ENCODE data around the gene CFAP90.

Gene CFAP90

DNA sequence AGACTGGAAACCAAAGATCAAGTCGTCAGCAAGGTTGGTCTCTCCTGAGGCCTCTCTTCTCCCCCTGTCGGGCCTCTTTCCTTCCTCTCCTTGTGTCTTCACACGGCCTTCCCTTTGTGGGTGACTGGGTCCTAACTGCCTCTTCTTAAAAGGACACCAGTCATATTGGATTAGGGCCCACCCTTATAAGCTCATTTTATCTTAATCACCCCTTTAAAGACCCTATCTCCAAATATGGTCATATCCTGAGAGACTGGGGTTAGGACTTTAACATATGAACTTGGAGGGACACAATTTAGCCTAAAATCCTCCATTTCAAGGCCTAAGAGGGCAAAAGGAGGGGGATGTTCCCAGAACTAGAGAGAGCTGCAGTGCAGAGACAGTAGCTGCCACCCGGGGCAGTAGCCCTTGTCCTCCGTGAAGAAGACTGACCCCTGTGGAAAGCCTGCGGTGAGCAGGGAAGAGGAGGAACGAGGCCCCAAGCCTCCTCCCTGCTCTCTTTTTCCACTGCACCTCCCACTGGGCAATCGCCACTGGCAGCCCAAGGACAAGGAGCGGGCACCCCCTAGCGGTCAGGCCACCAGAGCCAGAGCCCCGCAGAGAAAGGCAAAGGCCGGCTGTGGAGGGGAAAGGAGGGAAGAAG is 34.9 kb downstream of the CFAP90 start:
- peak; percentile 77 to 82 for DNase-seq

DNA sequence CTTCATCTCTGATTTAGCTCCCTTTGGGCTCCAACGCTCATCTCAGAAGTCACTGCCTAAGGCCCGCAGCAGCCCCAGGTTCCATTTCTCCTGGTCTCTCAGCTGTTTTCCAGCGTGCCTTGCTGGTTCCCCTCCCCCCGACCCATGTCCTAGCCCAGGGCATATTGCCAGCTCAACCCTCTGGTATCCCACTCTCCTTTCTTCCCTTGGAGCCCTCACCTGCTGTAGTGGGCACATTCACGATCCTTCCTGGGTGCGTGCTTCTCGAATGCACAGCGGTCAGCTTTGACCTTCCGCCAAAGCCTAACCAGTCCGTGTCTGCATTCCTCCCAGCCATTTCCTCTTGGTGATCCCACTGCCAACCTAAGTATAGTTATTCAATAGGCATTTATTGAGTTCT is 36.1 kb downstream of the CFAP90 start:
- DNase-seq: no peak

DNA sequence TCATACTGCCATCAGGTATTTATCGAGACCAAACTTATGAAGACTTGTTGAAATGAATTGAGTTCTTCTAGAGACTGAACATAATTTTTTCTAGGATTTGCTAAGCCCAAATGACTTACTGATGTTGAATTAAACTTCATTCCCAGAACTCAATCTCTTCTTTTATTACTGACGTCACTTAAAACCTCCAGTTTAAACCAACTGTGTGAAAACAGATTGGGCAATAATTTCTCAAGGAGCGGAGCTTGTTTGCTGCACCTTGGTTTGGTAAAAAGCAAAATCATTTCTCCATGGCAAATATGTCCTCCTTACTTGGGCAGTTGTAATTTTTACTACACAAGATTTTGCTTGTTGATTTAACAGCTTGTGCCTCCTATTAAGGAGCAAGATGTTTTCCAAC is 37.4 kb downstream of the CFAP90 start:
- DNase-seq: no peak

DNA sequence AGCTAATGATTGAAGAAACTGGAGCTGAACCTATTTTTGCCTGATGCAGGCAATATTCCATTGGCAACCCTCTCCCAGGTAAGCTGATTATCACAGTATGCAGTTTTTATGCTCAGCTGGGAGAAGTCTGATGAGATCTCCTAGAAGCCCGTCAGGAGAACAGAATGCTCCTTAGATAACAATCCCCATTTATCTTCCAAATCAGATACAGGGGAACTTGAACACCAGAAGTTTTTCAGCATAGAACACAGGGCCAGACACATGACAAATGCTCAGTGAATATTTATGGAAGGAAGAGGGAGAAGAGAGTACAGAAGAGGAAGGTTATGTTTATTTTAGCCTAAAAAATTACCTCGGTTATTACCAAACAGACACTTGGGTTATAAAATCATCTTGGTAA is 37.9 kb downstream of the CFAP90 start:
- DNase-seq: no peak

DNA sequence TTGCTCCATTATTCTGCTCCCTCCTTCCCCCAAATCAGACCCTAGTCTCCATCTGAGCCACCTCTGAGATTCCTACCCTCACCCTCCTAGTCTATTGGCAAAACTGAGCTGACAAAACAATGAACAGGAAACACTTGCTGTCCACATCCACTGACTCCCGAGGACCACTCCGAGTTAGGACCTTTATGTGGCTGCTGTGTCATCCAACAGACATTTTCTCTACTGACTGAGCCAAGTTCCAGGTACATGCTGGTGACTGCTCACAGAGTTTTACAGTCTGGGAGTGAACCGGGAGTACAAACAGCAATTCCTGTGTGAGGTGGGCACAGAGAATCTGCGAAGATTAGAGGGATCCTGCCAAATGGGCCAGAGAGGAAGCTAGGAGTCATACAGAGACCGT is 39.2 kb downstream of the CFAP90 start:
- no peak for DNase-seq

DNA sequence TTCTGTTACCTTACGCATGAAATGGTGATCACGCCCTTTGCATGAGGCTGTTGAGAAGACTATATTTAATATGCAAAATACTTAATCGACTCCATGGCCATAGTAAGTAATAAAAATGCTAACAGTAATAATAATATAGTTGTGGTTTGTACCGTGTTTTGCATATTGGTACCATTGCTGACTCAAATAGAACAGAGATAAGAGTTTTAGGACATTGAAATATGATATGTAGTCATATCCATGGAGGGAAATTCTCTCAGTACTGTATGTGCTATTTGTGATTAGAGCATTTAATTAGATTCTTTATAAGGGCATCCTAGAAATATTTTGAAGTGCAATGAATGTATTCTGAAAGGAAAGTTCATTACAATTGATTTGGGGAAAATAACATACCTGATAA is 41.9 kb downstream of the CFAP90 start:
- DNase-seq: no peak

DNA sequence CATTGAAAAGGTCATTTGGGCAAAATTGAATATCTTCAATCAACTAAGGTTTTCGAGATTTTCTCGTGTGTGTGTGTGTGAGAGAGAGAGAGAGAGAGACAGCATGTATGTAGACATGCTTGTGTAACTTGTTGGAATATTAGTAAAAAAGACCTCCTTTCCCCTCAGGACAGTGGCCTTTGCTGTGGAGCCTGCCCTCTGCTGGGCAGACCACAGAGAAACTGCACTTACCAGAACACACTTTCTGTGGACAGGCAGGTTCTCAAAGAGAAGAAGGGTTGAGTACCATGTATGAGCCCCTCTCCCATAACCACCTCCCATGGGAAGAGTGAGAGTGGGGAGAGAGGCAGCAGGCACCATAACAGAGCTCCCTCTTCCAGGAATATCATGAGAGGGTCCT is 45.6 kb downstream of the CFAP90 start:
- DNase-seq: no peak

DNA sequence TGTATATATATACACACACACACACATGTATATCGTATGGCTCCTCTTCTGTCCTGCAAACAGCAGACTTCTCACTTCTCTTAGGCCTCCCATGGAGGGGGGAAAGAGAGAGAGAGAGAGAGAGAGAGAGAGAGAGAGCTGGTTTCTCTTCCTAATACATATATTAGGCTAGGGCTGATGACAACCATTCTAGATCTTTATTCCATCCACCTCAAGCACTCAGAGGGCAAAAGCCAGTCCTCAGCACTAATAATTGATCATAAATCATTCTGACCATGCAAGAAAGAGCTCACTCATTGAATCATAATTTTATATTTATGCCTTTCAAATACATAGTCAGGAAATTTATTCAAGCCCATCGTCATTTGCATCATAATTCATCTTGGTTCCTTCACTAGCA is 47.0 kb downstream of the CFAP90 start:
- DNase-seq: no peak

DNA sequence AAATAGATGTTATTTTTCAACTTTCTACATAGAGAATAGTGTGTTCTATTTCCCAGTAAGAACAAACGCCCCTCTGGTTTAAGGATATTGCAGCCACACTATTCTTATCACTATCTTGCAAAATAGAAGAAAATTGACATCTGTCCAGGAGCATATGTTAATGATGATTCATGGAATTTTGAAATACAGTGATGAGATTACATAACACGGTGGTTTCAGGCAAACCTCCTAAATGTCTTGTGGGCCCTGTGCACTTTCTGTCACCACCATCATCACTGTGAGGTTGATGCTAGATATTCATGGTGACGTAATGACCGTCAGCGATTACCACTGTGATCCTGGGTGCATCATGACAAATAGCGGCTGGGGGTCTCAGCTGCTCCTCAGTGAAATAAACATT is 48.1 kb downstream of the CFAP90 start:
- DNase-seq: no peak

DNA sequence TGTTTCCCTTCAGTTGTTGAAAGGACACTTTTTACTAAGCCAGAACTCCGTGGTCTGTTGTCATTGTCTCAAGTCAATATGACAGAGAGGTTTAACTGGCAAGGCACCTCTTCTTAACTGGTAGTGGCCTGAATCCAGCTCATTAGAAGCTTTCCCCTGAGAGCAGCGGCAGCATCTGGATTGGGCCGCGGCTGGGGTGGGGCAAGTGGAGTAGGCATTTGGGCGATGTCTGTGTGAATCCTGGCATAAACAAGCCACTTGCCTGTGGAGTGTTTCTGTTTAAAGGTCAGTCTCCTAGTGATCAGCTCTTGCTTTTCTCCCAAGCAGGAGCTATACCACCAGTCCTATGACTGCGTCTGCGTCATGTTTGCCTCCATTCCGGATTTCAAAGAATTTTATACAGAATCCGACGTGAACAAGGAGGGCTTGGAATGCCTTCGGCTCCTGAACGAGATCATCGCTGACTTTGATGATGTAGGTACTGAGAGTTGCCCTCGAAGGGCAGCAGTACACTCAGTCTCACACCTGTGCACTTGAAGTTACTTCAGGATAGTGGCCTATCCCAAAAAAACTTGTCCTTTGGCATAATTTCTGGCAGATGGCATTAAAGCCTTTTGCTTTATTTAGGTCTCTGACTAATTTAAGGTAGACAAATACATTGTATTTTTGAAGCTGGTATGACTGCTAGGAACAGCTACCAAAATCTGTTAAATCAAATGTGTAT is 48.9 kb downstream of the CFAP90 start:
- DNase-seq: no peak

DNA sequence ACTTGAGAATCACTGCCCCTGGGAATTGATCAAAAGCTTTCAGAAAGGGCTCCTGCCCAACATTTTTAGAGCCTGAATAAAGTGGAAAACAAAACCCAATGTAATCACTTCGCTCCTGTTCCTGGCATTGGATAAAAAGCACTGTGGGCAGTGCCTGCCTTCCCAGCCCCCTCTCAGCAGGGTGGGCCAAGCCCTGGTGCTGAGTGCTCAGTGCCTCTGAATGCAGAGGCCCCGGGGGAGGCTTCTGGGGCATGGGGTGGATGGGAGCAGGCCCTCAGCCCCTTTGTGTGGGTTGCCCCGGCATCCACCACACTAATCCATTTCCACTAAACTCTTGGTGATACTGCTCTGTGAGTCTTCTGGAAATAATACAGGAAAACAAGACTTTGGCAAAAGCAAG is 55.6 kb downstream of the CFAP90 start:
- DNase-seq: no peak

DNA sequence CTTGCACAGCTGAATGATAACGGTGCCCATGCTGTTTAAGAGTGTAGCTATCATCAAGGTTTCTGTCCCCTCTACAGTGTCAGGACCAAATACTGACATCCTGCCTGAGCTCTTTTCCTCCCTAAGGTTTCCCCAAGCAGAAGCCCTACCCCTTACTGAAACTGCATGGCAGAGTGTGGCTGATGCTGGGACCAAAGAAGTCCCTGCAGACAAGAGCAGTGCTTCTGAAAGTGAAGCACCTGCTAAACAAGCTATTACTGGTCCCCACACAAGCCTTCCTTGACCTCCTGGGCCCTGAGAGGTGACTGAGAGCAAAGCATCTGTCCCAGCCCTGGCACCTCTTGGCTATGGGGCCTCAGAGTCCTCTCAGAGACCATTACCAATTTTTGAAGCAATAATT is 56.1 kb downstream of the CFAP90 start:
- DNase-seq: no peak

DNA sequence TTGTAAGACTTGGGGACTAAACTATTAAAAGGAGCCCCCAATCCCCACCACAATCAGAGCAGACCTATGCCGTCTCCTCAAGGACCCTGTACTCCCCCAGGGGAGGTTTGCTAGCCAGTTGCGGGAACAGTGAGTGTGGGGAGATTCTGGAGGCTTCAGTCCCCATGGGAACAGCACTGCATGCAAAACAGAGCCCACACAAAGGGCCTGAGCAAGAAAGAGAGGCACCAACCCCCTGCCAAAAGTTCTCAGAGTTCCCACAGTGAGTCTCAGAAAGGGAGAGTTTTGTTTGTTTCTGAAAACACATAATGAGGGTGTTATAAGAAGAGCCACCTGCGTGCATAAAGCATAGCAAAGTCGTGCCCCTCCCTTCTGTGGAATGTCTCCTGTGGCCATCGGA is 56.6 kb downstream of the CFAP90 start:
- no peak for DNase-seq

DNA sequence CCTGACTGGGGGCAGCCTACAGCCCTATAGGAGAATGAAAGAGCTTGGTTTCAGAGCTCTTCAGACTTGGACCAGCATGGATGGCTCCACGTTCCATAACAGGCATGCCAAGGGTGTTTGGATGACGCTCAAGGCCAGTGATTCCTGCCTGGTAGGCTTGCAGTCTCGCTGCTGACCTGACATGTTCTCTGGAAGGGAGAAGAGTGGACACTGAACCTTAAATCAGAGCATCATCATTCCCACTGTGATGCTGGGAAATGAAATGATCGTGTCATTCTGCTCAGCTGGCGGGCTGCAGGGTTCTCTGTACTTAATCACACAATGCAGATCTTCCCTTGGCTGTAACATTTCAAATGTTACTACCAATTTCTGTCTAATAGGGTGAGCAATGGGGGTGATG is 57.0 kb downstream of the CFAP90 start:
- DNase-seq: no peak

DNA sequence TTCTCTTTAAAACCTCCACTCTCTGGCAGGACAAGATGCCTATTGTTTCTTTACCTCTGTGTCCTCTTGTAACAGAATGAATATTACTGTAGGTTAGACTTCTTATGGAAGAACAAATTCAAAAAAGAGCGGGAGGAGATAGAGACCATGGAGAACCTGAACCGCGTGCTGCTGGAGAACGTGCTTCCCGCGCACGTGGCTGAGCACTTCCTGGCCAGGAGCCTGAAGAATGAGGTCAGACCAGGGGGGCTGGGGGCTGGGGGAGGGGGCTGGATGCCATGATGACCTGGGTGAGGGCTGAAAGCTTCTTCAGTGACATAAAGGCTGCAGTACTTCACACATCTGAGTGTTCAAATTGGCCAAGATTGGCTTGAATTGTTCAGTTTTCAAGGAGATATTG is 61.4 kb downstream of the CFAP90 start:
- no peak for DNase-seq

DNA sequence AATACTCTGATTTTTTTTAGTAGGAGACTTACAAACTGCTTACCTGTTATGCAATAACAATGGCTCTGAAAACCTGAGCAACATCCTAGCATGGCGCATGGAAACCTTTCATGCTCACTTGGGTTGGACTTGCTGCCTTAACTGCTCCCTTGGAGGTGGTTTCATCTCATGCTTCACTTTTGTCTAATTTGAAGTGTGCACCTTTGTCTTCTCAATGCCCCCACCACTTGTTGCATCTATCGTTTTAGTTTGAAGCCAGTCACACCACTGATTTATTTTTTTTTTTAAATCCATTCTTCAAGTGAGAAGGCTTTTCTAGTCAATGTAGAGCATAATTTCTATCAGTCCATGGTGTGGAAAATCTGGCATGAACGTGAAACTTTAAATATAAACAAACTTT is 63.2 kb downstream of the CFAP90 start:
- DNase-seq: no peak

DNA sequence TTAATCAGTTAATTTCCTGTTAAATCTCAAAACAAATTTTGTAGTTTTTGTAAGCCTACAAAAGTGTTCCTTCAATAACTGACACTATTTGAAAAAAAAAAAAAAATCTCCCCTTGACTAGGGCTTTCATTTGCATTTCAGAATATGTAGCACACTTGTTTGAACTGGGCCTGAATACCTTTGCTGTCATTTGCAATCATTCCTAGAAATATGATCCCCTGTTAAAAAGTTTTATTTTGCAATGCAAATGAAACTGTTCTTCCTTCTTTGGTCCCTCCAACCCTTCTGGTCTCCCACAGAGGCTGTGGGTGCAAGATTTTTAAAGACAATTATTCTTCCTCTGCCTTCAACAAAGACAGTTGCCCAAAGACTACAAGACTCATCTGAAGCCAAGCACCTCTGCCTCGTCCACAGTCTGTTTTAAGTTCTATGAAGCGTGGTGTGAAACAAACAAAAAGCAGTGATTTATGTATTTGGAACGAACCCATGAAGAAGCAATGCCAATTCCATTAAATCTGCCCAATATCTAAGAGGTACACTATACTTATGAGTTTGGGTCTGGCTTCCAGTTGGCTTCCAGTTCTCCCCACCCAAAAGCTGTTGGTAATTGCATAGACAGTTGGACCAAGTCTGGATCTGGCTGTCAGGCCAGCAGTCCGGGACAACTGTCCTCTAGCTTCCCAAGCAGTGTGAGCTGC is 66.1 kb downstream of the CFAP90 start:
- no peak for DNase-seq

DNA sequence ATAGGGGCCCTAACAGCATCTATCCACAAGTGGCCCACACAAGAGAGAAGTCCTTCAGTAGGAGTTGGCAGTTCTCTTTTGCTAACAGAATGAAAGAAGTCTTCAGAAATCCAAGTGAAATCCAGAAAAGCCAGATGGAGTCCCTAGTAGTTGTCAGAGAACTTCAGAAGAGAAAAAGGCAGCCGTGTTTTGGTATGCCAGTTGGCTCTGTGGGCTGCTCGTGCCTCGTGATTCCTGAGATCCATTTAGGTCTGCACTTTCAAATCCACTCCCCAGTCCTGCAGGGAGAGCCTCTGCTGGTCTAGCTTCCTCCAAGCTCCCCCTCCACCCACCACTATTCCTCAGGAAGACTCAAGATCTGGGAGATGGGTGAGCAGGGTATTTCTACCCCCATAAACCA is 69.0 kb downstream of the CFAP90 start:
- DNase-seq: no peak
